Stimulated activated CD8-positive, alpha-beta memory T cell treated with anti-CD3 and anti-CD28 coated beads, Interleukin-2, amount 100 ng/mL, for 1 hour (primary cell): ENCODE results near the gene CLDND2.
A peak's percentile ranks its signal among the peaks of the same experiment; 100 is the strongest.

Source experiments
- DNase-seq, 2 donors: peaks; one replicate each; pipeline ENCODE4 v3.0.0-alpha.2; 2020; ENCODE audit warnings: low read depth in 2 of 2

Gene CLDND2

DNA sequence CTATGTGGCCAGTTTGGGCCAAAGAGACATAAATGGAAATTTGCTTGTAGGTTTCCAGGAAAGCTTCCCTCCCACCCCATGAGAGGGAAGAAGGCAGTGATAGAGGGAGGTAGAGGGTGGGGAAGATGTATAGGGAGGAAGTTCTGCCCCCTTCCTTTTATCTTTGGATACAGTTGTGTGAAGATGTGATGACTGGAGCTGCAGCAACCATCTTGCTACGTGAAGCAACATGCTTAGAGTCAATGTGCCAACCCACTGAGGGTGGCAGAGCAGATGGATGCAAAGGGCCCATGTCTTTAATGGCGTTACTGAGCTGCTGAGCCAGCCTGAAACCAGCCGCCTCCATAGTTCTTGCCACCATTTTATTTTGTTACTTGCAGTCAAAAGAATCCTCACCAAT, 37.6 kb downstream of the CLDND2 start:
- DNase-seq: no peak

DNA sequence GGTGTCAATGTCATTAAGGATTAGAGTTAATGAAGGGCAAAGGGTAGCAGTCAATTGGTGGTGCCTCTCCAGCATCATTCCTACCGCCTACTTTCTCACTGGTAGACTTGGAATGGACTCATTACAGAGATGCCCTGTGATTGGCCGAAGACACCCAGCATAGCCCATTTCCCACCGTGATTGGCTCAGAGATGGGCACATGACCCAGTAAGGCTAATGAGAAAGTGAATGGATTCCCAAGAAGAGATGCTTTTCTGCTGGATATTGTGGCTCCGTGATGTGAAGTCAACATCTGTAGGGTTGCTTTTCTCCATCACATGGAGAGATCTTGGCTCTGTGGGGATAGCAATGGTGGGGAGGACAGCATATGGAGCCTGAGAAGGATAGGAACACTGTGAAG, 38.4 kb downstream of the CLDND2 start:
- DNase-seq: no peak

DNA sequence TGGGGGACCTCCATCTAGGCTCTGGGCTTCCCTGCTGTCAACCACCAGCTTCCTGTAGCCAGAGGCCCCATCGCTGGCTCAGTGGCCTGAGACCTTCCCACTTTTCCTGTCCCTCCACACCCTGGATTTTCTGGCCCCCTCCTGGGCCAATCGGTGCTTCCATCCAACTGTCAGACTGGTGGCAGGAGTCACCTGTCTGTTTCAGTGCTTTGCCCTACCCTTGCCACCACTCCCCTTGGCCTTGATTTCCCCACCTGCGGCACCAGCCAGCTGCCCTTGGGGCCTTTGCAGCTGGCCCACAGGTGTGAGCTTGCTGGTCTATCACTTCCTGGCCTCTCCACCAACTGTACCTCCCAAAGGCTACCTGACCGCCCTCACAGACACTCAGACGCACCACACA, 39.4 kb downstream of the CLDND2 start:
- no peak for DNase-seq

DNA sequence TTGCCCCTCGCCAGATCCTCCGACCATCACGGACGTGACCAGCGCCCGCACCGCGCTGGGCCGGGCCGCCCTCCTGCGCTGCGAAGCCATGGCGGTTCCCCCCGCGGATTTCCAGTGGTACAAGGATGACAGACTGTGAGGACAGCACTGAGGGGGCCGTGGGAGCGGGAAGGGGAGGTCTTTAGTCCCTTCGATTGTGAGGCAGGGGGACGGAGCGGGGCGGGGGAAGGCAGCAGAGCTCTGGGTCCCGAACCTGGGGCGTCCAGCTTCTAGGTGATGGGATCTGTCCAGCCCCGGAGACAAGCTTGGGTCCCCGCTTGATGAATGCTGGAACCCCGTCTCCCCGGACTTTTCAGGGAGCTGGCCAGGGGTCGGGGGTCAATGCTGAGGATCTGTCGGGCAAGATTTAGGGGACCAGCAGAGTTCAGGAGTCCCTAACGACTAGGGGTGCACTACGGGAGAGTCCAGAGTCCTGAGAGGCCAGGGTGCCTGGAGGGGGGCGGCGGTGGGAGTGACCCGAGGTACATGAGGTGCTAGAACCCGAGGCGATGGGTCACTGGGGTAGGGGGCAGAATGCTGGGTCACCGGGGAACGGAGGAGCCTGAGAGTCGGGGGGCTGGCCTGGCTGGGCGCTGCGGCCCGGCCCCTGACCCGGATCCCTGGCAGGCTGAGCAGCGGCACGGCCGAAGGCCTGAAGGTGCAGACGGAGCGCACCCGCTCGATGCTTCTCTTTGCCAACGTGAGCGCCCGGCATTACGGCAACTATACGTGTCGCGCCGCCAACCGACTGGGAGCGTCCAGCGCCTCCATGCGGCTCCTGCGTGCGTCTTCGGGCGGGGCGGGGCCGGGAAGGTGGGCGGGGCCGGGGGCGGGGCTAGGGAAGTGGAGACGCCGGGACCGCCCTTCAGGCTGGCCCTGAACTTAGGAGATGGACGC, 41.5 kb downstream of the CLDND2 start:
- peak in 1 of 2 donors; percentile 21 for DNase-seq

DNA sequence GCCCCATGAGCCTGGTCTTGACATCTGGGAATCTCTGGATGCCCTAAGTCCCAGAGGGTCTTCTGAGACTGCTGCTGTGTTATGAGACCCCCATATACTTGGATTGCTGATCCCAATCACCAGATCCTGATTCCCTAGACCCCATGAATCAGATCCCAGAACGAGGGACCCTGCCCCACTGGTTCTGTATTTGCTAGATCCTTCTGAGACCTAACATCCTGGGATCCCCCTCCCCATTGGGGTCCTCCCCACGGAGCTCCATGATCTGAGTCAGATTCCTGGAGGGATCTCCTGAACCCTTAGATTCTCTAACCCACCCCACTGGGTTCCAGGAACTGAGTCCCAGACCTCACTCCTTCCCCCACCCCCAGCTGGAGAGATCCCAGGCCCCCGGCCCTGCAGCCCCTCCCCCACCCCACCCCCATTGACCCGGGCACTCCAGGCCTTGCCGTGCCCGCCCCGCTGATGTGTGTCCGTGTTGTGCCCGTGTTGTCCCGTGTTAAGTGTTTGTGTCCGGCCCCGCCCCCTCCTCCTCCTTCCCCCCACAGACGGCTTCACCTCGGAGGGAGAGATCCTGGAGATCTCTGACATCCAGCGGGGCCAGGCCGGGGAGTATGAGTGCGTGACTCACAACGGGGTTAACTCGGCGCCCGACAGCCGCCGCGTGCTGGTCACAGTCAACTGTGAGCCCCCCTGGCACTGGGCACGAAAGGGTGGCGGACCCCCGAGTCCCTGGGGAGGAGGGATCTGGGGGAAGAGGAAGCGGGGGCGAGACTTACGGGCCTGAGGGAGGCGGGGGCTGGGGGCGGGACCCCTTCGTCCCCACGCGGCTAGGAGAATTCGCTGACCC, 42.4 kb downstream of the CLDND2 start:
- no peak for DNase-seq

DNA sequence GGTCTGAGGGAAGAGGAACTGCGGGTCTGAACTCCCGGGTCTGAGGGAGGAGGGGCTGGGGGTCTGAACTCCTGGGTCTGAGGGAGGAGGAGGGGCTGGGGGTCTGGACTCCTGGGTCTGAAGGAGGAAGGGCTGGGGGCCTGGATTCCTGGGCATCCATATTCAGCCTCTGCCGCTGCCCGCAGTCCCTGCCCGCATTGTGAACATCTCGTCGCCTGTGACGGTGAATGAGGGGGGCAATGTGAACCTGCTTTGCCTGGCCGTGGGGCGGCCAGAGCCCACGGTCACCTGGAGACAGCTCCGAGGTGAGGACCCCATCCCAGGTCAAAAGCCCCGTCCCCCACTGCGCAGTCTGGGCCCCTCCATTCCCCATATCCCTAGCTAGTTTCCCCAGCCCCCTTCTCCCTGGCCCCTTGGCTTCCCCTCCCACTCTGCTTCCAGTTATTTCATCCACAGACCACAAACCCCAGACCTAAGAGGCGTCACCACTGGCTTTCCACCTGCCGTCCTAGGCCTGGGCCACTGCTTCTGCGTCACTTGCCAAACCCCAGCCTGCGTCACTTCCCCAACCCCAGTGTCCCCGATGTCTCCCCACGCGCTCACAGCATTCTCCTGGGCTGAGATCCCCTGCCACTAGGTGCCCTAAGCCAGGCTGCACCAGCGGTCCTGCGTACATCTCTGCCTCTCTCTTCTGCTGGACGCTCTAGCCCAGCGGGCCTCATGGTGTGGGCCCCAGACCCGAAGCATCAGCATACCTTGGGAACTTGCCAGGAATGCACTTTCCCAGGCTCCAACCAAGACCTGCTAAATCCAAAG, 43.4 kb downstream of the CLDND2 start:
- DNase-seq: no peak

DNA sequence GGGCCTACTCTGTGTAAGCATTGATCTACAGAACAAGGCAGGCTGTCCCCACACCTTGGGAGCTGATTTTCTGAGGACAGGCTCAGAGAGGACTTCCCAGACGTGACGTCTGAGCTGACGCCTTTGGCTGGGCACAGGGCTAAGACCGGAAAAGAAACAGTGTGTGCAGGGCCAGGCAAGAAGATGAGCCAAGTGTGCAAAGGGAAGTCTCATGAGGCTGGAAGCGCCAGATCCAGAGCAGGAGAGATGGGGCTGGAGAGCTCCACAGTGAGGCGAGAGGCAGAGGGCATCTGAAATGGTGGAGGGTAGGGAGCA, 44.7 kb downstream of the CLDND2 start:
- DNase-seq: no peak

DNA sequence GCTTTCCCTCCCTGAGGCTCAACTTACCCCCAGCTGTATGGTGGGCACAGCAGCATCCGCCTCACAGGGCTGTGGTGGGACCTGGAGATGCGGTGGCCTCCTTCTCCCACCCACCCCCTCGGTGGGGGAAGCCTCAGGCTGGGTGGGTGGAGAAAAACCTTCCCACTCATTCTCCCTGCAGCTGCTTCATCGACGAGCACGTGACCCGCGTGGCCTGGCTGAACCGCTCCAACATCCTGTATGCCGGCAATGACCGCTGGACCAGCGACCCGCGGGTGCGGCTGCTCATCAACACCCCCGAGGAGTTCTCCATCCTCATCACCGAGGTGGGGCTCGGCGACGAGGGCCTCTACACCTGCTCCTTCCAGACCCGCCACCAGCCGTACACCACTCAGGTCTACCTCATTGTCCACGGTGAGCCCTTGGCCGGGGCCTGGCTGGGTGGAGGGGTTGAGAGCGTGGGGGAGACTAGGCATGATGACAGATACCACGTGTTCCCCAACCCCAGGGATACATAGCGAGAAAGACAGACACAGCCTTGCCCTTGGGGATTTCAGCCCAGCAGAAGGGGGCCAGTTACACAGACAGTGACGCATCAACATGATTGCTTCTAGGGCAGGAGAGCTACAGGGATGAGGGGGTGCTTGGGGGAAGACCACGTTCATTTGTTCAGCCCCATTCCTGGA, 45.2 kb downstream of the CLDND2 start:
- no peak for DNase-seq

DNA sequence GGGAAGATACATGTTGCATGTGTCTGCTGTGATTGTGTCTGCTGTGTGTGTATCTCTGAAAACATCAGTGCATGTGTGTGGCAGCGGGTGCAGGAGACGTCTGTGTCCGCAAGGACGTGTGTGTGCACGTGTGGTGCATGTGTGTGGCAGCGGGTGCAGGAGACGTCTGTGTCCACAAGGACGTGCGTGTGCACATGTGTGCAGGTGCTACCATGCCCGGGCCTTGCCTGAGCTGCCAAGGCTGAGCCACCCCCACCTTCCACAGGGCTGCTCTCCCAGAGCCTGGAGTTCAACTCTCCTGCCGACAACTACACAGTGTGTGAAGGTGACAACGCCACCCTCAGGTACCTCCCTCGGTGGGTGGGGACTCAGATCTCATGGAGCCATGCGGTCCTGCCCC, 47.0 kb downstream of the CLDND2 start:
- no peak for DNase-seq

DNA sequence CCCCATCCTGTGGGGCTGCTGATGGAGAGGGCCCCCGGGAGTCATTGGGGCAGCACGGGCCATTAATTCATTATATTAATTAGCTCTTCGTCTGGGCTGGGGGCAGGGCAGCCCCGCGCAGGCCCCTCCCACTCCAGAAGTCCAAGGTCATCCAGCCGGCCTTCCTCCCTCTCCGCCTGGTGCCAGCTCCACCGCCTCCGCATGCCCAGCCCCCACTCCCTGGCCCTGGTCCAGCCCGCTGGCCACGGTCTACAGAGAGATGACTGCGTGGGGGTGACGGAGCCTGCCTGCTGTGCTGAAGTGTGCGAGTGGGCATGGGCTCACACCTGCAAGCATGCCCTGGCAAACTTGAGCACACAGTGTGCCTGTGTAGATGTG, 48.5 kb downstream of the CLDND2 start:
- no peak for DNase-seq

DNA sequence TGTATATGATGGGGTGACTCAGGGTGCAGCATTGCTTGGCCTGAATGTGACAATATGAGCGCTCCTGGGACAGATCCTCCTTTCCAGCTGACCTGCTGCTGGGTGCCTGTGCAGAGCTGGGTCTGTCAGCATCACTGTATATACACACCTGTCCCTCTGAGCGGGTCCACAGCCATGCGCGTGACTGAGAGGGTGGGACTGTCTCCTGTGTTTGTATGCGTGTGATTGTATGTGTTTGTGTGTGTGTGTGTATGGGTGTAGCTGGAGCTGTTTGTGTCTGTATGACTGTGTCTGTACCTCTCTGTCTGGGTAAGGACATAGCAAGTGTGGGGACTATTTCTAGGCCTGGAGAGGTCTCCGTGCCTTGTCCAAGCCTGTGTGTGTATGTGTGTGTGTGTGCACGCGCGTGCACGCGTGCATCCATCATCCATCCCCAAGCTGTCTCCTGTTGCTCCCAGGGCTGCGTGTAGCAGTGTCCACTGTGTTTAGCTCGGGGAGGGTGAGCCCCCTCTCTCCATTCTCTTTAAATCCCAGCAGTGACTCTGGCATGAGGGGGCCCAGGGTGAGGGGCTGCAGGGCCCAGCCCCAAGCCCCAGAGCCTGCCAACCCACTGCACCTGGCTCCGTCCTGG, 49.0 kb downstream of the CLDND2 start:
- no peak for DNase-seq

DNA sequence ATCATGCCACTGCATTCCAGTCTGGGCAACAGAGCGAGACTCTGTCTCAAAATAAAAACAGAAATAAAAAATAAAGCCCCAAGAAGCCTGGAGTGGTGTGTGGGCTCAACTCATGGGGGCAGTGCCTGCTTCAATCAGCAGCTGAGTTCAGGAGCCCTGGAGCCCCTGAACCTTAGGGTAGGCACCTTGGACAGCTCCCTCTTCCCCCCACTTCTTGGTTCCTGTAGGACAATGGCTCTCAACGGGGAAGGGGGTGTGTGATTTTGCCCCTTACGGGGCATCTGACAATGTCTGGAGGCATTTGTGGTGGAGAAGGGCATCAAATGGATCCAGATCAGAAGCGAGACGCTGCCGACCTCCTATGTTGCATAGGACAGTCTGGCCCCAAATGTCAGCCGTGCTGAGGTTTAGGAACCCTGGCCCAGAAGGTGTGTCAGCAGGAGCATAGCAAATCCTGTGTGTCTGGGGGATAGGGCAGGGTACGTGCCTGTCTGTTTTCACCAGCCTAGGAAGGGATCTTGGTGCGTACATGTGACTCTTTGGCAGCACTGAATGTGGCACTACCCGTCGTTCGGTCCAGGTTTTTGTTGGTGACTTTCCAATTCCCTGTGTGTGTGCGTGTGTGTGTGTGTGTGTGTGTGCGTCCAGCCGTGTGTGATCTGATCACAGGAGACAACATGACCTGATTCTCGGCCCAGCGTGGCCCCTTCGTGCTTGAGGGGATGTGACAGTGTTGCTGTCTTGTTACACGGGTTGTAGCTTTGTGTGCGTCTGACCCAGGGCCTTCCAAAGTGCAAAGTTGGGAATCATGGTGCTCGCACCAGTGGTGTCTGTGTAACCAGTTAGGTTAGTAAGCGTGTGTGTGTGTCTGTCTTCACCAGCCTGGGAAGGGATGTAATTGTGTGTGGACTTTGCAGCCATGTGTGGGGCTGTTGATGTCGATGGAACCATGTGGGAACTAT, 49.8 kb downstream of the CLDND2 start:
- no peak for DNase-seq

DNA sequence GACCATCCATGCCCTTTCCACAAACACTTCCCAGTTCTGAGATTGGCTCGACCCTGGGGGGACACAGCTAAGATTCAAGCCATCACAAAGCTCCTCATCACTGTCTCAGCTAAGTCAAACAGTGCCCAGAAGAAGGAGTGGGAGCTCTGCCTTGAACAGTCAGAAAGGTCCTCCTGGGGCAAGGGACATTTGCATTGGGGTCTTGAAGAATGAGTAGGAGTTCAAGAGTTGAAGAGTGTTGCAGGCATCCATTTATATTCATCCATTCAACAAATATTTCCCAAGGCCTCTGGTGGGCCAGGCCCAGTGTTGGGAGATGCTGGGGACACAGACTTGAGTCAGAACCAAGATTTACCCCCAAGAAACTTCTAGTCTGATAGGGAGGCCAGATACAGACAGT, 50.8 kb downstream of the CLDND2 start:
- DNase-seq: no peak

DNA sequence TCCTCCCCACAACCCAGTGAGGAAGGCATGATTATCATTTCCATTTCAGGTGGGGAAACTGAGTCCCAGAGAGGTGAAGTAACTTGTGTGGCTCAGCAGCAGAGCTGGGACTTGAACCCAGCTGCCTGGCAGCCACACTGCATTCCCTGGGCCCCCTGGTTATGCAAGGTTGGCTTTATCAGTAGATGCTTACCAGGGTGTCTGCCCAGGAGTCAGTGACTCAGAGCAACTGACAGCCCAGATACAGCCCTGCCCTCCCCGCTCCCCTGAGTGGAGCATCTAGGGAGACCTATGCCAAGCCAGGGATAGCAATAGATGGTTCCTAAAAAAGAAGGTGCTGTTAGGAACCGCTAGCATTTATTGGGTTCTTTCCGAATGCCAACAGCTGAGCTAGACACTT, 51.4 kb downstream of the CLDND2 start:
- DNase-seq: no peak
